CD4-positive, alpha-beta T cell treated with Interferon alpha-2 for 1 hour (primary cell): ENCODE measurements around the gene KANSL3.
A peak's percentile ranks its signal among the peaks of the same experiment; 100 is the strongest.
"Not testable (repeated sequence)": the region's sequence is repeated elsewhere in the genome, so short reads cannot be mapped to it uniquely, and the experiment has no call there.

Source experiments
- DNase-seq, 2 donors: peaks; one replicate each; pipeline ENCODE4 v3.0.0-alpha.2; 2020 to 2022

KANSL3 gene

GRCh38 chr2:96556441-96557330 lies 81.4 kb downstream of the KANSL3 start:
- peak; percentile 14 to 44 for DNase-seq

- peak in 1 of 2 donors; percentile 10 for DNase-seq
Measured at GRCh38 chr2:96555146-96555610, 82.9 kb downstream of the KANSL3 start.

- peak; percentile 75 to 78 for DNase-seq
Measured at GRCh38 chr2:96554293-96555145, 83.6 kb downstream of the KANSL3 start.

GRCh38 chr2:96553957-96554292 lies 84.2 kb downstream of the KANSL3 start:
- not testable (repeated sequence) for DNase-seq

GRCh38 chr2:96553176-96553956 lies 84.7 kb downstream of the KANSL3 start:
- DNase-seq = peak in 1 of 2 donors; percentile 25

GRCh38 chr2:96552315-96553175 lies 85.6 kb downstream of the KANSL3 start:
- peak in 1 of 2 donors; percentile 31 for DNase-seq

- DNase-seq = peak in 1 of 2 donors; percentile 20
Measured at GRCh38 chr2:96551605-96552314, 86.4 kb downstream of the KANSL3 start.

- DNase-seq = peak in 1 of 2 donors; percentile 14
Measured at GRCh38 chr2:96550787-96551604, 87.1 kb downstream of the KANSL3 start.

- peak in 1 of 2 donors; percentile 20 for DNase-seq
Measured at GRCh38 chr2:96549967-96550786, 87.9 kb downstream of the KANSL3 start.

- no peak for DNase-seq
Measured at GRCh38 chr2:96549466-96549785, 88.7 kb downstream of the KANSL3 start.

GRCh38 chr2:96548558-96549465 lies 89.3 kb downstream of the KANSL3 start:
- DNase-seq = peak in 1 of 2 donors; percentile 12

GRCh38 chr2:96547731-96548171 lies 90.4 kb downstream of the KANSL3 start:
- no peak for DNase-seq

GRCh38 chr2:96547203-96547641 lies 90.9 kb downstream of the KANSL3 start:
- DNase-seq = no peak

- peak in 1 of 2 donors; percentile 55 for DNase-seq
Measured at GRCh38 chr2:96546797-96547196, 91.3 kb downstream of the KANSL3 start.

GRCh38 chr2:96546321-96546720 lies 91.8 kb downstream of the KANSL3 start:
- DNase-seq = peak in 1 of 2 donors; percentile 50
